SK-N-SH (cell line): Measurements from ENCODE around the gene TECPR2. TPM values are rescaled to one million over a fixed set of nuclear protein-coding genes. Genes with fewer than 3 reads are reported as not detected.

ENCODE experiments used
- CTCF ChIA-PET: fragments of 300-600, 350-600 bp; formaldehyde crosslinking; extraction: SDS; loops from one replicate; lab custom pipeline; 2021; lab: Yijun Ruan, JAX
- POLR2A ChIA-PET: fragments of 350-600 bp; sonication (Branson Sonifier 250); formaldehyde crosslinking; extraction: SDS; loops from one replicate; lab custom pipeline; 2020; ENCODE audit warnings: antibody characterized with exemption, inconsistent platforms; lab: Yijun Ruan, JAX
- DNase-seq: peaks from one replicate; pipeline ENCODE4 v3.0.0; 2012
- H2AFZ ChIP-seq: fragments of 200-600 bp; sonication (generic); 2 replicates; pipeline ENCODE4 v1.8.1; 2016; ENCODE audit warnings: antibody characterized with exemption, mild to moderate bottlenecking, low read depth
- H3F3A ChIP-seq: fragments of 200-600 bp; sonication (generic); replicated peaks from 2 replicates; pipeline ENCODE3; 2016; ENCODE audit warnings: antibody characterized with exemption, mild to moderate bottlenecking; ENCODE audit not compliant: insufficient read depth
- H3K27ac ChIP-seq, 2 experiments: fragments of 200-500 bp in 1 of 2; fragments of 200-600 bp in 1 of 2; sonication (Bioruptor generic) in 1 of 2; sonication (generic), shearing (Covaris generic) in 1 of 2; 2 replicates each; pipeline versions ENCODE4 v1.5.1 to v1.6.1; 2014 to 2016; ENCODE audit warnings: low read depth in 2 of 2, inconsistent platforms in 1 of 2, low read length in 1 of 2, mild to moderate bottlenecking in 1 of 2, mixed read lengths in 1 of 2
- H3K27me3 ChIP-seq: fragments of 200-600 bp; sonication (generic), shearing (Covaris generic); 2 replicates; pipeline ENCODE4 v1.6.1; 2016; ENCODE audit warnings: mixed run types; ENCODE audit not compliant: insufficient read depth
- H3K36me3 ChIP-seq, 2 experiments: fragments of 200-500 bp in 1 of 2; fragments of 200-600 bp in 1 of 2; sonication (Bioruptor generic) in 1 of 2; sonication (generic) in 1 of 2; replicated peaks in 1 of 2; 2 replicates each; pipeline versions ENCODE3 to v1.5.1; 2014 to 2016; ENCODE audit warnings: low read length in 1 of 2, mild to moderate bottlenecking in 1 of 2; ENCODE audit not compliant: insufficient read depth in 2 of 2, control insufficient read depth in 1 of 2
- H3K4me1 ChIP-seq, 2 experiments: fragments of 200-500 bp in 1 of 2; fragments of 200-600 bp in 1 of 2; sonication (Bioruptor generic) in 1 of 2; sonication (generic), shearing (Covaris generic) in 1 of 2; 2 replicates each; pipeline versions ENCODE4 v1.5.1 to v1.6.1; 2014 to 2016; ENCODE audit warnings: low read depth in 1 of 2, low read length in 1 of 2, mixed run types in 1 of 2; ENCODE audit not compliant: insufficient read depth in 2 of 2, control insufficient read depth in 1 of 2
- H3K4me2 ChIP-seq: fragments of 200-600 bp; sonication (generic), shearing (Covaris generic); 2 replicates; pipeline ENCODE4 v1.6.1; 2017; ENCODE audit warnings: mixed run types
- H3K4me3 ChIP-seq, 2 experiments: fragments of 200-500 bp in 1 of 2; fragments of 200-600 bp in 1 of 2; sonication (Bioruptor generic) in 1 of 2; sonication (generic), shearing (Covaris generic) in 1 of 2; 2 replicates each; pipeline versions ENCODE4 v1.5.1 to v1.8.1; 2014 to 2016; ENCODE audit warnings: low read depth in 2 of 2, inconsistent platforms in 1 of 2, low read length in 1 of 2, mild to moderate bottlenecking in 1 of 2, mixed read lengths in 1 of 2, moderate library complexity in 1 of 2
- H3K79me2 ChIP-seq: fragments of 200-600 bp; sonication (generic); 2 replicates; pipeline ENCODE4 v1.8.1; 2017; ENCODE audit warnings: mild to moderate bottlenecking; ENCODE audit not compliant: insufficient read depth
- H3K9ac ChIP-seq: fragments of 200-600 bp; sonication (generic); 2 replicates; pipeline ENCODE4 v1.6.1; 2017; ENCODE audit warnings: mixed run types
- H3K9me2 ChIP-seq: fragments of 200-600 bp; sonication (generic); 2 replicates; pipeline ENCODE4 v1.6.1; 2017; ENCODE audit warnings: mixed run types
- H3K9me3 ChIP-seq: fragments of 200-600 bp; sonication (generic); 2 replicates; pipeline ENCODE4 v1.6.1; 2017; ENCODE audit warnings: mixed run types, mild to moderate bottlenecking, moderate library complexity
- H4K20me1 ChIP-seq: fragments of 200-600 bp; sonication (generic); 2 replicates; pipeline ENCODE4 v1.6.1; 2017; ENCODE audit warnings: mild to moderate bottlenecking, mixed run types; ENCODE audit not compliant: insufficient read depth
- EP300 ChIP-seq, 2 experiments: IDR thresholded peaks; 2 replicates each; pipeline versions ENCODE4 v1.4.0 to v1.6.1; 2012; ENCODE audit warnings: borderline replicate concordance in 1 of 2, low read depth in 1 of 2, low read length in 1 of 2
- EZH2phosphoT487 ChIP-seq: fragments of 200-600 bp; sonication (generic); IDR thresholded peaks from 2 replicates; pipeline ENCODE4 v1.6.1; 2017; ENCODE audit warnings: low read depth, mixed run types, mild to moderate bottlenecking, antibody characterized with exemption, moderate library complexity, borderline replicate concordance
- FOSL2 ChIP-seq: IDR thresholded peaks from 2 replicates; pipeline ENCODE4 v1.4.0; 2012; ENCODE audit warnings: low read depth, mild to moderate bottlenecking, moderate library complexity, borderline replicate concordance
- GATA2 ChIP-seq: sonication (generic); formaldehyde crosslinking; IDR thresholded peaks from 2 replicates; pipeline ENCODE4 v1.5.0; 2020; ENCODE audit warnings: mild to moderate bottlenecking, missing genetic modification reagents
- MXI1 ChIP-seq: IDR thresholded peaks from 2 replicates; pipeline ENCODE4 v1.6.1; 2012; ENCODE audit warnings: mild to moderate bottlenecking, low read depth, low read length, improper control_type of control experiment
- NRF1 ChIP-seq: IDR thresholded peaks from 2 replicates; pipeline ENCODE4 v1.6.1; 2012; ENCODE audit warnings: low read depth, mild to moderate bottlenecking, low read length
- POLR2AphosphoS5 ChIP-seq: IDR thresholded peaks from 2 replicates; pipeline ENCODE4 v1.6.1; 2012; ENCODE audit warnings: low read depth, low read length
- RAD21 ChIP-seq: IDR thresholded peaks from 2 replicates; pipeline ENCODE4 v1.6.1; 2012; ENCODE audit warnings: mild to moderate bottlenecking, low read length
- RCOR1 ChIP-seq: fragments of 150-350 bp; IDR thresholded peaks from 2 replicates; pipeline ENCODE4 v1.6.1; 2017; ENCODE audit warnings: antibody characterized with exemption, low read length
- RXRA ChIP-seq: IDR thresholded peaks from 2 replicates; pipeline ENCODE4 v1.4.0; 2012; ENCODE audit warnings: low read depth, mild to moderate bottlenecking, borderline replicate concordance
- TAF1 ChIP-seq: IDR thresholded peaks from 2 replicates; pipeline ENCODE4 v1.6.1; 2012; ENCODE audit warnings: low read depth, mild to moderate bottlenecking, low read length, moderate library complexity, borderline replicate concordance
- WGBS: methylation state at CpG from one replicate; pipeline ENCODE4 v1.1.6; 2017; ENCODE audit warnings: low lambda C conversion rate; 5-methylcytosine and 5-hydroxymethylcytosine counted together
- polyA plus RNA-seq, 3 experiments: library from polyadenylated mRNA; depleted of rRNA; stranded (reverse); fragments of >200 nt; gene quantifications; 2 replicates each; pipeline ENCODE4 v1.2.3, GENCODE V29; 2012
- TF ChIP-seq, protein P1 (sequence below): fragments of 150-350 bp; IDR thresholded peaks from 2 replicates; pipeline ENCODE4 v1.6.1; 2016; ENCODE audit warnings: mild to moderate bottlenecking, low read depth, low read length
- TF ChIP-seq, protein P2 (sequence below): IDR thresholded peaks from 2 replicates; pipeline ENCODE4 v1.6.1; 2012; ENCODE audit warnings: mild to moderate bottlenecking, low read depth, low read length, moderate library complexity
- TF ChIP-seq, protein P3 (sequence below): IDR thresholded peaks from 2 replicates; pipeline ENCODE4; 2012

Gene TECPR2
- polyA plus RNA-seq, 1 of the 3 experiments (the other 2 are of a cell fraction), result 6.9 TPM

DNA sequence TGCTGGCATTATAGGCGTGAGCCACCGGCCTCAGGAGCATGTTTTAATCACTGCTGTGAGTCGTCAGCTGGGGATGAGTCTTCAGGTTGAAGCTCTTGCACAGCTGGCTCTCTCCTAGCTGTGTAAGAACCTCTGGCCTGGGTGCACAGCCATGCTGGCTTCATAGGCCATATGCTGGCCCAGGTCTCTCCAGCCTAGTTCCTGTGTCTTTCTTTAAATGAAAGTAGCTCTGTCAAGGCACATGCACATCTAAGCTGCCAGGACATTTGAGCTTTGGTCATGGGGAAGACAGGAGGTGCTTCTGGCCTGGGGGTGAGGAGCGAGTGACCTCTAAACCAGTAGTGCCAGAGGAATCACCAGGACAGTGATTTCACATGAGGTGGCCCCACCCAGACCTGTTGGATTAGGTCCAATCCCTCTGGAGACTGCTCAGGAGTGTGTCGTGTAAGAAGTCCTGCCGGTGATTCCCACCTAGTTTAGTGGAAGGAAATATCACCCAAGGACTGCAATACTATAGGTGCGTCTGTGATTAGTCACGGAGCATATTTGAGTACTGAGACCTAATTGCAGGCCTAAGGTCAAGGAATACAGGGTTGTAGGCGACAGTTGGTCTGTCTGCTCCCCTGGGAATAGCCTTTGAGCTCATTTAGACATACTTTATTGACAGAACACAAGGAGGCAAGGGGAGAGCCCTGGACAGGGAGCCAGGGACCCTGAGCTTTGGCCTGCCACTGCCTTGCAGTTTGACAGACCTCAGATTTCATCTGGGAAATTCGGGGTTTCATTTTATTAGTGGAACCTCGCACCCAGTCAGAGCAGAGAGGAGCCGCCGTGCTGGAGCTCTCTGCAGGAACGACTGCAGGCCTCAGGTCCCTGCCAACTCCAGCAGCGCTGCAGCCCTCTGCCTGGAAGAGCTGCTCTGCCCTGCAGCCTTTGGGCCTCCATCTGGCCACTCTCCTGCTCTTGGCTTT is 79.8 kb downstream of the TECPR2 start:
- H3K4me3 ChIP-seq, result no peak overlapping the region
- peaks cover 0 to 2% of the 10 kb centered on the region in 2 experiments; a peak in 1 of 4 replicates for H3K4me1 ChIP-seq
- no peaks in the 10 kb centered on the region for H4K20me1 ChIP-seq
- H2AFZ ChIP-seq, result no peak overlapping the region
- H3K4me2 ChIP-seq, result no peak overlapping the region
- ChIA-PET CTCF (interaction anchor here (0.6 to 2.1 kb wide), 4 partner anchors 10 to 107 kb away, joined by 3 to 7 read pairs (median 6); no protein-coding TSS in a partner anchor), POLR2A (no interaction called here)
- no peaks in the 10 kb centered on the region for H3K27me3 ChIP-seq
- H3K27ac ChIP-seq, result no peak overlapping the region
- 91% methylated on average over 13 of the region's 15 CpGs for WGBS
- no peaks in the 10 kb centered on the region for H3K9me2 ChIP-seq
- H3K9me3 ChIP-seq, result no peaks in the 10 kb centered on the region
- H3K79me2 ChIP-seq, result no peaks in the 10 kb centered on the region
- DNase-seq, result no peak
- TF ChIP-seq GATA2 (CRISPR knock-in tag), result no peak
- TF ChIP-seq EZH2phosphoT487, result no peak
- TF ChIP-seq, protein P1, sequence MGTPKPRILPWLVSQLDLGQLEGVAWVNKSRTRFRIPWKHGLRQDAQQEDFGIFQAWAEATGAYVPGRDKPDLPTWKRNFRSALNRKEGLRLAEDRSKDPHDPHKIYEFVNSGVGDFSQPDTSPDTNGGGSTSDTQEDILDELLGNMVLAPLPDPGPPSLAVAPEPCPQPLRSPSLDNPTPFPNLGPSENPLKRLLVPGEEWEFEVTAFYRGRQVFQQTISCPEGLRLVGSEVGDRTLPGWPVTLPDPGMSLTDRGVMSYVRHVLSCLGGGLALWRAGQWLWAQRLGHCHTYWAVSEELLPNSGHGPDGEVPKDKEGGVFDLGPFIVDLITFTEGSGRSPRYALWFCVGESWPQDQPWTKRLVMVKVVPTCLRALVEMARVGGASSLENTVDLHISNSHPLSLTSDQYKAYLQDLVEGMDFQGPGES, result no peak
- TF ChIP-seq EP300 (IDR thresholded peaks at IDR 0.05; ENCODE audit: borderline replicate concordance in 1 of 2, low read depth in 1 of 2, low read length in 1 of 2), result no peak
- TF ChIP-seq RAD21, result no peak
- TF ChIP-seq FOSL2, result no peak
- no peak for TF ChIP-seq MXI1
- H3K36me3 ChIP-seq, result peaks cover 36 to 40% of the 10 kb centered on the region in 2 experiments
- H3K9ac ChIP-seq, result no peak overlapping the region
- no peaks in the 10 kb centered on the region for H3F3A ChIP-seq

- ChIA-PET POLR2A (no interaction called here), CTCF (no interaction called here)
- Histone ChIP-seq H3F3A (no peaks in the 10 kb centered on the region), H3K4me3 (no peak overlapping the region), H3K27ac (no peak overlapping the region), H4K20me1 (no peaks in the 10 kb centered on the region), H3K27me3 (no peaks in the 10 kb centered on the region), H3K79me2 (no peaks in the 10 kb centered on the region), H3K9ac (no peak overlapping the region), H3K9me2 (no peaks in the 10 kb centered on the region), H3K9me3 (no peaks in the 10 kb centered on the region), H2AFZ (no peak overlapping the region), H3K4me1 (no peaks in the 10 kb centered on the region), H3K36me3 (peaks cover 29 to 45% of the 10 kb centered on the region in 2 experiments), H3K4me2 (no peak overlapping the region)
- WGBS, result 93% methylated on average over 7 of the region's 7 CpGs
- no peak for DNase-seq
- TF ChIP-seq, protein P1, result no peak
- TF ChIP-seq RAD21 (no peak), POLR2AphosphoS5 (no peak), RCOR1 (no peak), TAF1 (no peak), EP300 (IDR thresholded peaks at IDR 0.05; ENCODE audit: borderline replicate concordance in 1 of 2, low read depth in 1 of 2, low read length in 1 of 2) (no peak), NRF1 (no peak), RXRA (no peak)
- TF ChIP-seq, protein P2, sequence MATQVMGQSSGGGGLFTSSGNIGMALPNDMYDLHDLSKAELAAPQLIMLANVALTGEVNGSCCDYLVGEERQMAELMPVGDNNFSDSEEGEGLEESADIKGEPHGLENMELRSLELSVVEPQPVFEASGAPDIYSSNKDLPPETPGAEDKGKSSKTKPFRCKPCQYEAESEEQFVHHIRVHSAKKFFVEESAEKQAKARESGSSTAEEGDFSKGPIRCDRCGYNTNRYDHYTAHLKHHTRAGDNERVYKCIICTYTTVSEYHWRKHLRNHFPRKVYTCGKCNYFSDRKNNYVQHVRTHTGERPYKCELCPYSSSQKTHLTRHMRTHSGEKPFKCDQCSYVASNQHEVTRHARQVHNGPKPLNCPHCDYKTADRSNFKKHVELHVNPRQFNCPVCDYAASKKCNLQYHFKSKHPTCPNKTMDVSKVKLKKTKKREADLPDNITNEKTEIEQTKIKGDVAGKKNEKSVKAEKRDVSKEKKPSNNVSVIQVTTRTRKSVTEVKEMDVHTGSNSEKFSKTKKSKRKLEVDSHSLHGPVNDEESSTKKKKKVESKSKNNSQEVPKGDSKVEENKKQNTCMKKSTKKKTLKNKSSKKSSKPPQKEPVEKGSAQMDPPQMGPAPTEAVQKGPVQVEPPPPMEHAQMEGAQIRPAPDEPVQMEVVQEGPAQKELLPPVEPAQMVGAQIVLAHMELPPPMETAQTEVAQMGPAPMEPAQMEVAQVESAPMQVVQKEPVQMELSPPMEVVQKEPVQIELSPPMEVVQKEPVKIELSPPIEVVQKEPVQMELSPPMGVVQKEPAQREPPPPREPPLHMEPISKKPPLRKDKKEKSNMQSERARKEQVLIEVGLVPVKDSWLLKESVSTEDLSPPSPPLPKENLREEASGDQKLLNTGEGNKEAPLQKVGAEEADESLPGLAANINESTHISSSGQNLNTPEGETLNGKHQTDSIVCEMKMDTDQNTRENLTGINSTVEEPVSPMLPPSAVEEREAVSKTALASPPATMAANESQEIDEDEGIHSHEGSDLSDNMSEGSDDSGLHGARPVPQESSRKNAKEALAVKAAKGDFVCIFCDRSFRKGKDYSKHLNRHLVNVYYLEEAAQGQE, result no peak
- TF ChIP-seq, protein P3, sequence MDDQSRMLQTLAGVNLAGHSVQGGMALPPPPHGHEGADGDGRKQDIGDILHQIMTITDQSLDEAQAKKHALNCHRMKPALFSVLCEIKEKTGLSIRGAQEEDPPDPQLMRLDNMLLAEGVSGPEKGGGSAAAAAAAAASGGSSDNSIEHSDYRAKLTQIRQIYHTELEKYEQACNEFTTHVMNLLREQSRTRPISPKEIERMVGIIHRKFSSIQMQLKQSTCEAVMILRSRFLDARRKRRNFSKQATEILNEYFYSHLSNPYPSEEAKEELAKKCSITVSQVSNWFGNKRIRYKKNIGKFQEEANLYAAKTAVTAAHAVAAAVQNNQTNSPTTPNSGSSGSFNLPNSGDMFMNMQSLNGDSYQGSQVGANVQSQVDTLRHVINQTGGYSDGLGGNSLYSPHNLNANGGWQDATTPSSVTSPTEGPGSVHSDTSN, result no peak
These were observed 82.3 kb downstream of the TECPR2 start for GRCh38 chr14:102445066-102445465.
